ENCODE measurements around the gene NMT1. TPM values are rescaled to one million over a fixed set of nuclear protein-coding genes. Genes with fewer than 3 reads are reported as not detected.

The NMT1 gene
- total RNA-seq, 2 experiments from 2014 or later = 61.1 to 62.2 TPM

- Mint-ChIP-seq H3K36me3 (ENCODE audit: low read depth) (peaks cover under 1% of the 10 kb centered on the region), H3K4me1 (ENCODE audit: low read depth) (peaks cover 6% of the 10 kb centered on the region), H3K27ac (no peak overlapping the region), H3K27me3 (no peaks in the 10 kb centered on the region), H3K9me3 (no peaks in the 10 kb centered on the region), H3K4me3 (peak overlapping the region; percentile 76)
- ATAC-seq (ENCODE audit: poor library complexity) = no peak
- DNase-seq = peak in 1 of 14 experiments; percentile 30
- H3K9me3 ChIP-seq (ENCODE audit: control insufficient read depth in 1 of 2, insufficient read depth in 1 of 2, low read length in 2 of 2) = no peaks in the 10 kb centered on the region
- H3K4me3 ChIP-seq (ENCODE audit: low read length) = no peak overlapping the region
- TF ChIP-seq, protein P1, sequence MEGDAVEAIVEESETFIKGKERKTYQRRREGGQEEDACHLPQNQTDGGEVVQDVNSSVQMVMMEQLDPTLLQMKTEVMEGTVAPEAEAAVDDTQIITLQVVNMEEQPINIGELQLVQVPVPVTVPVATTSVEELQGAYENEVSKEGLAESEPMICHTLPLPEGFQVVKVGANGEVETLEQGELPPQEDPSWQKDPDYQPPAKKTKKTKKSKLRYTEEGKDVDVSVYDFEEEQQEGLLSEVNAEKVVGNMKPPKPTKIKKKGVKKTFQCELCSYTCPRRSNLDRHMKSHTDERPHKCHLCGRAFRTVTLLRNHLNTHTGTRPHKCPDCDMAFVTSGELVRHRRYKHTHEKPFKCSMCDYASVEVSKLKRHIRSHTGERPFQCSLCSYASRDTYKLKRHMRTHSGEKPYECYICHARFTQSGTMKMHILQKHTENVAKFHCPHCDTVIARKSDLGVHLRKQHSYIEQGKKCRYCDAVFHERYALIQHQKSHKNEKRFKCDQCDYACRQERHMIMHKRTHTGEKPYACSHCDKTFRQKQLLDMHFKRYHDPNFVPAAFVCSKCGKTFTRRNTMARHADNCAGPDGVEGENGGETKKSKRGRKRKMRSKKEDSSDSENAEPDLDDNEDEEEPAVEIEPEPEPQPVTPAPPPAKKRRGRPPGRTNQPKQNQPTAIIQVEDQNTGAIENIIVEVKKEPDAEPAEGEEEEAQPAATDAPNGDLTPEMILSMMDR (IDR thresholded peaks at IDR 0.05) = no peak
- no peak overlapping the region for H3K27ac ChIP-seq (ENCODE audit: low read depth in 1 of 2, low read length in 2 of 2)
- ChIA-PET CTCF (no interaction called here), POLR2A (no interaction called here)
- intact Hi-C loops (cut with DNase I, micrococcal nuclease) = loop anchor here in 1 of 2 experiments (5.0 kb wide), 1 partner anchor 228 kb away; a partner anchor contains a TSS
- no peaks in the 10 kb centered on the region for H3K36me3 ChIP-seq (ENCODE audit: insufficient read depth, low read length)
- peaks cover 19% of the 10 kb centered on the region for H3K4me1 ChIP-seq (ENCODE audit: insufficient read depth, low read length)
- H3K27me3 ChIP-seq (ENCODE audit: control insufficient read depth in 1 of 2, insufficient read depth in 2 of 2, low read length in 2 of 2) = no peaks in the 10 kb centered on the region
These were observed 69.0 kb downstream of the NMT1 start for GRCh38 chr17:45129940-45130680.

DNA sequence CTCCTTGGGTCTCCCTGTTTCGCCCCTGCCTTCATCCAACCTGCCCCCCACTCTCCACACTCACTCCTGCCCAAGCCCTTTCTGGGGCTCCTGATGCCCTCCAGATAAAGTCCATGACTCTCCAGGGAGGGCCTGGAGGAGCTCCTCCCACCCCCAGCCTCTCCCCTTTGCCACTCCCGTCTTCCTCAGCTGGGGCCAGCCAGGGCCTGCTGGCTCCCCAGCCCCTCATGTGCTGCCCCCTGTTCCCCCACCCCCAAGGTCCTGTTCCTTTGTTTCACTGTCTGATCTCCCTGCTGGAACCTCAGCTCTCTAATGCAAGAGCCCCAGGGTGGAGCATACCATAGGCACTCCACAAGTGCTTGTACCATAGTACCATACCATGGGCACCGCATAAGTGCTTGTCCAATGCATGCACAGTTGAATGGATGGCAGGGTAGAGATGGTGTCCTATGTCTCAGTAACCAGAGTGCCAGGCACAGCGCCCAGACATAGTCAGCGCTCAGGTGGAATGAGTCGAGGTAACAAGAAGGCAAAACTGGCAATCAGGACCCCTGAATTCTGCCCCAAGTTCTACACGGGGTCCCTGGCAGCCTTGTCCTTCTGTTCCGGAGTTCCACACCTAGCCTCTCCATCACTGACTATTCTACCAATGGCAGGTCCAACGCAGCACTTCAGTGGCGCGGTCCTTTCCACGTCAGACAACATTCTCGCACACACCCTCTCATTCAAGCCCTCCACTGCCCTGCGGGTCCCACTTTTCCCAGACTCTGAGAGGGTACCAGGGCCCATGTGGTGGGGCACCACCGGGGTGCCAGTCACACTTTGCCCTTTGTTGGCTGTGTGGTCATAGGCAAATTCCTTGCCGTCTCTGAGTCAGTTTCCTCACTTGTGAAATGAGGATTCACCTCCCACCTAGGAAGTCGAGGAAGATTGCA is 69.8 kb downstream of the NMT1 start:
- Histone ChIP-seq H3K27ac (ENCODE audit: low read depth in 1 of 2, low read length in 2 of 2) (no peak overlapping the region), H3K27me3 (ENCODE audit: control insufficient read depth in 1 of 2, insufficient read depth in 2 of 2, low read length in 2 of 2) (no peaks in the 10 kb centered on the region), H3K4me3 (ENCODE audit: low read length) (no peak overlapping the region), H3K36me3 (ENCODE audit: insufficient read depth, low read length) (no peaks in the 10 kb centered on the region), H3K9me3 (ENCODE audit: control insufficient read depth in 1 of 2, insufficient read depth in 1 of 2, low read length in 2 of 2) (no peaks in the 10 kb centered on the region), H3K4me1 (ENCODE audit: insufficient read depth, low read length) (peaks cover 24% of the 10 kb centered on the region)
- H3K27me3 Mint-ChIP-seq = no peaks in the 10 kb centered on the region
- H3K4me1 Mint-ChIP-seq (ENCODE audit: low read depth) = peaks cover 14% of the 10 kb centered on the region
- TF ChIP-seq, protein P1 (IDR thresholded peaks at IDR 0.05) = no peak
- ChIA-PET CTCF (interaction anchor here (1.8 kb wide), 1 partner anchor 66 kb away, joined by 4 read pairs; no protein-coding TSS in a partner anchor), POLR2A (interaction anchor here (3.3 kb wide), 1 partner anchor 18 kb away, joined by 17 read pairs; the partner anchor contains the start of gene HEXIM1)
- peak overlapping the region; percentile 76 for H3K4me3 Mint-ChIP-seq
- peak overlapping the region; percentile 4 for H3K27ac Mint-ChIP-seq
- DNase-seq = peak in 1 of 14 experiments; percentile 18
- peaks cover 6% of the 10 kb centered on the region for H3K36me3 Mint-ChIP-seq (ENCODE audit: low read depth)
- H3K9me3 Mint-ChIP-seq = no peaks in the 10 kb centered on the region
- intact Hi-C loops (cut with DNase I, micrococcal nuclease) = loop anchor here in 1 of 2 experiments (5.0 kb wide), 1 partner anchor 229 kb away; a partner anchor contains a TSS
- no peak for ATAC-seq (ENCODE audit: poor library complexity)

GRCh38 chr17:45131616-45132319 is 70.7 kb downstream of the NMT1 start:
- Histone ChIP-seq H3K9me3 (ENCODE audit: control insufficient read depth in 1 of 2, insufficient read depth in 1 of 2, low read length in 2 of 2) (no peaks in the 10 kb centered on the region), H3K27me3 (ENCODE audit: control insufficient read depth in 1 of 2, insufficient read depth in 2 of 2, low read length in 2 of 2) (no peaks in the 10 kb centered on the region), H3K4me3 (ENCODE audit: low read length) (peak overlapping the region; percentile 99), H3K36me3 (ENCODE audit: insufficient read depth, low read length) (no peaks in the 10 kb centered on the region), H3K27ac (ENCODE audit: low read depth in 1 of 2, low read length in 2 of 2) (no peak overlapping the region), H3K4me1 (ENCODE audit: insufficient read depth, low read length) (peaks cover 32% of the 10 kb centered on the region)
- TF ChIP-seq, protein P1 (IDR thresholded peaks at IDR 0.05) = peak; percentile 88
- Mint-ChIP-seq H3K9me3 (no peaks in the 10 kb centered on the region), H3K36me3 (ENCODE audit: low read depth) (peaks cover 6% of the 10 kb centered on the region), H3K27ac (peak overlapping the region; percentile 4), H3K27me3 (no peaks in the 10 kb centered on the region), H3K4me3 (peak overlapping the region; percentile 76), H3K4me1 (ENCODE audit: low read depth) (peaks cover 21% of the 10 kb centered on the region)
- DNase-seq (peak in 13 of 14 experiments; percentile 22 to 71 (median 40)), ATAC-seq (ENCODE audit: poor library complexity) (no peak)
- ChIA-PET POLR2A (interaction anchor here (1.5 to 3.3 kb wide), 2 partner anchors 17 to 71 kb away, joined by 6 to 17 read pairs; partner anchors contain the start of genes HEXIM1 and NMT1), CTCF (interaction anchor here (1.0 to 1.8 kb wide), 3 partner anchors 10 to 66 kb away, joined by 3 to 4 read pairs (median 4); no protein-coding TSS in a partner anchor)
- intact Hi-C loops (cut with DNase I, micrococcal nuclease) = loop anchor here in 1 of 2 experiments (1.0 to 5.0 kb wide), 3 partner anchors 80 to 357 kb away; partner anchors contain the start of gene DCAKD
